Neural cell (in vitro differentiated cells): ENCODE measurements around the gene GNG12. TPM values are rescaled to one million over a fixed set of nuclear protein-coding genes. Genes with fewer than 3 reads are reported as not detected.

ENCODE experiments used
- H2AFZ ChIP-seq: fragments of 200-600, 300-800 bp; sonication (generic), shearing (Covaris generic); 2 replicates; pipeline ENCODE4 v1.6.0; 2014; ENCODE audit warnings: low read depth, mild to moderate bottlenecking, antibody characterized with exemption, low read length, moderate library complexity
- H3F3A ChIP-seq: fragments of 200-600 bp; shearing (Covaris generic); 2 replicates; pipeline ENCODE4 v1.6.1; 2016; ENCODE audit warnings: mild to moderate bottlenecking, moderate library complexity, mixed read lengths, antibody characterized with exemption, low read length; ENCODE audit not compliant: insufficient read depth, poor library complexity, severe bottlenecking
- H3K27ac ChIP-seq: fragments of 200-600, 300-800 bp; sonication (generic), shearing (Covaris generic); 2 replicates; pipeline ENCODE4 v1.5.1; 2014; ENCODE audit warnings: mild to moderate bottlenecking, low read length, moderate library complexity
- H3K27me3 ChIP-seq: fragments of 300-800, 200-600 bp; sonication (generic), shearing (Covaris generic); 2 replicates; pipeline ENCODE4 v1.6.0; 2014; ENCODE audit warnings: mild to moderate bottlenecking, low read depth, low read length, moderate library complexity; ENCODE audit not compliant: insufficient read depth
- H3K36me3 ChIP-seq: fragments of 300-800, 200-600 bp; sonication (generic), shearing (Covaris generic); 2 replicates; pipeline ENCODE4 v1.5.1; 2014; ENCODE audit warnings: mild to moderate bottlenecking, antibody characterized with exemption, low read length, moderate library complexity; ENCODE audit not compliant: insufficient read depth
- H3K4me2 ChIP-seq: fragments of 300-800, 200-600 bp; sonication (generic), shearing (Covaris generic); 2 replicates; pipeline ENCODE4 v1.6.0; 2014; ENCODE audit warnings: mild to moderate bottlenecking, low read length
- H3K4me3 ChIP-seq: fragments of 300-800, 200-600 bp; sonication (generic), shearing (Covaris generic); 2 replicates; pipeline ENCODE4 v1.5.1; 2014; ENCODE audit warnings: mild to moderate bottlenecking, low read length, moderate library complexity
- H3K79me2 ChIP-seq: fragments of 200-600 bp; shearing (Covaris generic); replicated peaks from 2 replicates; pipeline ENCODE4 v1.6.0; 2014; ENCODE audit warnings: mild to moderate bottlenecking, low read length, moderate library complexity; ENCODE audit not compliant: insufficient read depth
- H3K9ac ChIP-seq: fragments of 300-800, 200-600 bp; sonication (generic), shearing (Covaris generic); 2 replicates; pipeline ENCODE4 v1.6.1; 2016; ENCODE audit warnings: mild to moderate bottlenecking, low read length, mixed read lengths
- H3K9me2 ChIP-seq: fragments of 200-600 bp; shearing (Covaris generic); 2 replicates; pipeline ENCODE4 v1.6.1; 2016; ENCODE audit warnings: mild to moderate bottlenecking, low read length, mixed read lengths; ENCODE audit not compliant: insufficient read depth
- H3K9me3 ChIP-seq: fragments of 200-600, 300-800 bp; sonication (generic), shearing (Covaris generic); 2 replicates; pipeline ENCODE4 v1.6.1; 2016; ENCODE audit warnings: mild to moderate bottlenecking, mixed run types, low read length, moderate library complexity, mixed read lengths
- H4K20me1 ChIP-seq: fragments of 200-600 bp; shearing (Covaris generic); 2 replicates; pipeline ENCODE4 v1.6.1; 2016; ENCODE audit warnings: mild to moderate bottlenecking, mixed run types; ENCODE audit not compliant: insufficient read depth
- EP300 ChIP-seq: fragments of 450-650 bp; conservative IDR thresholded peaks from 2 replicates; pipeline ENCODE4 v1.6.1; 2014; ENCODE audit warnings: antibody characterized with exemption, mild to moderate bottlenecking, moderate library complexity; ENCODE audit not compliant: poor library complexity, severe bottlenecking
- EZH2 ChIP-seq: fragments of 200-600, 300-800 bp; shearing (Covaris generic), sonication (generic); IDR thresholded peaks from 2 replicates; pipeline ENCODE4 v1.6.1; 2014; ENCODE audit warnings: antibody characterized with exemption, low read length, borderline replicate concordance, mild to moderate bottlenecking; ENCODE audit not compliant: insufficient read depth, poor library complexity, severe bottlenecking
- MXI1 ChIP-seq: fragments of 450-650 bp; conservative IDR thresholded peaks from 2 replicates; pipeline ENCODE4 v1.6.1; 2014; ENCODE audit warnings: antibody characterized with exemption, mild to moderate bottlenecking; ENCODE audit not compliant: poor library complexity, severe bottlenecking
- POLR2AphosphoS5 ChIP-seq: IDR thresholded peaks from 2 replicates; pipeline ENCODE4 v1.6.1; 2012
- RAD21 ChIP-seq: fragments of 450-650 bp; conservative IDR thresholded peaks from 2 replicates; pipeline ENCODE4 v1.6.1; 2014; ENCODE audit warnings: antibody characterized with exemption, mild to moderate bottlenecking, moderate library complexity
- SMC3 ChIP-seq: fragments of 450-650 bp; conservative IDR thresholded peaks from 2 replicates; pipeline ENCODE4 v1.6.1; 2014; ENCODE audit warnings: antibody characterized with exemption, mild to moderate bottlenecking, moderate library complexity; ENCODE audit not compliant: poor library complexity
- TAF1 ChIP-seq: IDR thresholded peaks from 2 replicates; pipeline ENCODE4 v1.6.1; 2012; ENCODE audit warnings: low read depth
- polyA plus RNA-seq: library from polyadenylated mRNA; depleted of rRNA; stranded (reverse); fragments of >200 nt; gene quantifications from 2 replicates; pipeline ENCODE4 v1.2.3, GENCODE V29; 2014
- TF ChIP-seq, protein P1 (sequence below): IDR thresholded peaks from 2 replicates; pipeline ENCODE4 v1.6.1; 2012; ENCODE audit warnings: borderline replicate concordance
- TF ChIP-seq, protein P2 (sequence below): fragments of 450-650 bp; IDR thresholded peaks from 2 replicates; pipeline ENCODE4 v1.5.1; 2014; ENCODE audit warnings: antibody characterized with exemption, mild to moderate bottlenecking, moderate library complexity; ENCODE audit not compliant: poor library complexity, severe bottlenecking

GNG12 gene
- polyA plus RNA-seq, 1 donor from 2014 or later = 0.35 TPM

DNA sequence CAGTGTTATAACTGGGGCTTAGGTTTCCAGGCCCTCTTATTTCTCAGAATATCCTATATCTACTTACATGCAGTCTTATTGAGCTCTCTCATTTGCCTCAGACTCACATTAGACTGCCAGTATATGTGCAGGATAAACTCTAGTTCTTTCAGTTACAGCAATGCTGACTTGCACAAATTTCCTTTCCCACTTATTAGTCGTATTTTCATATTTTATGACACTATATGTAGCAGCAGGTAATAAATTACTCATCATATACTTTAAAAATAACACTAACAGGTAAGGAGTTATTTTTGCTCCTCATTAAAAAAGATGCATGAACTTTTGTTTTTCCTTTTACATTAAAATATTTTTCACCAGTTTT, 82.6 kb downstream of the GNG12 start:
- H3K9me3 ChIP-seq = no peaks in the 10 kb centered on the region
- H3K27me3 ChIP-seq = no peaks in the 10 kb centered on the region
- H3K4me2 ChIP-seq = no peak overlapping the region
- no peaks in the 10 kb centered on the region for H3F3A ChIP-seq
- H3K4me3 ChIP-seq = no peak overlapping the region
- no peak overlapping the region for H3K9ac ChIP-seq
- H3K36me3 ChIP-seq = no peaks in the 10 kb centered on the region
- no peak overlapping the region for H2AFZ ChIP-seq
- TF ChIP-seq, protein P1, sequence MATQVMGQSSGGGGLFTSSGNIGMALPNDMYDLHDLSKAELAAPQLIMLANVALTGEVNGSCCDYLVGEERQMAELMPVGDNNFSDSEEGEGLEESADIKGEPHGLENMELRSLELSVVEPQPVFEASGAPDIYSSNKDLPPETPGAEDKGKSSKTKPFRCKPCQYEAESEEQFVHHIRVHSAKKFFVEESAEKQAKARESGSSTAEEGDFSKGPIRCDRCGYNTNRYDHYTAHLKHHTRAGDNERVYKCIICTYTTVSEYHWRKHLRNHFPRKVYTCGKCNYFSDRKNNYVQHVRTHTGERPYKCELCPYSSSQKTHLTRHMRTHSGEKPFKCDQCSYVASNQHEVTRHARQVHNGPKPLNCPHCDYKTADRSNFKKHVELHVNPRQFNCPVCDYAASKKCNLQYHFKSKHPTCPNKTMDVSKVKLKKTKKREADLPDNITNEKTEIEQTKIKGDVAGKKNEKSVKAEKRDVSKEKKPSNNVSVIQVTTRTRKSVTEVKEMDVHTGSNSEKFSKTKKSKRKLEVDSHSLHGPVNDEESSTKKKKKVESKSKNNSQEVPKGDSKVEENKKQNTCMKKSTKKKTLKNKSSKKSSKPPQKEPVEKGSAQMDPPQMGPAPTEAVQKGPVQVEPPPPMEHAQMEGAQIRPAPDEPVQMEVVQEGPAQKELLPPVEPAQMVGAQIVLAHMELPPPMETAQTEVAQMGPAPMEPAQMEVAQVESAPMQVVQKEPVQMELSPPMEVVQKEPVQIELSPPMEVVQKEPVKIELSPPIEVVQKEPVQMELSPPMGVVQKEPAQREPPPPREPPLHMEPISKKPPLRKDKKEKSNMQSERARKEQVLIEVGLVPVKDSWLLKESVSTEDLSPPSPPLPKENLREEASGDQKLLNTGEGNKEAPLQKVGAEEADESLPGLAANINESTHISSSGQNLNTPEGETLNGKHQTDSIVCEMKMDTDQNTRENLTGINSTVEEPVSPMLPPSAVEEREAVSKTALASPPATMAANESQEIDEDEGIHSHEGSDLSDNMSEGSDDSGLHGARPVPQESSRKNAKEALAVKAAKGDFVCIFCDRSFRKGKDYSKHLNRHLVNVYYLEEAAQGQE = no peak
- TF ChIP-seq EP300 = no peak
- TF ChIP-seq TAF1 = no peak
- no peak for TF ChIP-seq SMC3
- TF ChIP-seq RAD21 = no peak
- TF ChIP-seq, protein P2, sequence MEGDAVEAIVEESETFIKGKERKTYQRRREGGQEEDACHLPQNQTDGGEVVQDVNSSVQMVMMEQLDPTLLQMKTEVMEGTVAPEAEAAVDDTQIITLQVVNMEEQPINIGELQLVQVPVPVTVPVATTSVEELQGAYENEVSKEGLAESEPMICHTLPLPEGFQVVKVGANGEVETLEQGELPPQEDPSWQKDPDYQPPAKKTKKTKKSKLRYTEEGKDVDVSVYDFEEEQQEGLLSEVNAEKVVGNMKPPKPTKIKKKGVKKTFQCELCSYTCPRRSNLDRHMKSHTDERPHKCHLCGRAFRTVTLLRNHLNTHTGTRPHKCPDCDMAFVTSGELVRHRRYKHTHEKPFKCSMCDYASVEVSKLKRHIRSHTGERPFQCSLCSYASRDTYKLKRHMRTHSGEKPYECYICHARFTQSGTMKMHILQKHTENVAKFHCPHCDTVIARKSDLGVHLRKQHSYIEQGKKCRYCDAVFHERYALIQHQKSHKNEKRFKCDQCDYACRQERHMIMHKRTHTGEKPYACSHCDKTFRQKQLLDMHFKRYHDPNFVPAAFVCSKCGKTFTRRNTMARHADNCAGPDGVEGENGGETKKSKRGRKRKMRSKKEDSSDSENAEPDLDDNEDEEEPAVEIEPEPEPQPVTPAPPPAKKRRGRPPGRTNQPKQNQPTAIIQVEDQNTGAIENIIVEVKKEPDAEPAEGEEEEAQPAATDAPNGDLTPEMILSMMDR = no peak
- no peak for TF ChIP-seq MXI1
- no peak for TF ChIP-seq EZH2
- TF ChIP-seq POLR2AphosphoS5 = no peak
- H4K20me1 ChIP-seq = no peaks in the 10 kb centered on the region
- H3K79me2 ChIP-seq = no peaks in the 10 kb centered on the region
- no peaks in the 10 kb centered on the region for H3K9me2 ChIP-seq
- H3K27ac ChIP-seq = no peak overlapping the region

DNA sequence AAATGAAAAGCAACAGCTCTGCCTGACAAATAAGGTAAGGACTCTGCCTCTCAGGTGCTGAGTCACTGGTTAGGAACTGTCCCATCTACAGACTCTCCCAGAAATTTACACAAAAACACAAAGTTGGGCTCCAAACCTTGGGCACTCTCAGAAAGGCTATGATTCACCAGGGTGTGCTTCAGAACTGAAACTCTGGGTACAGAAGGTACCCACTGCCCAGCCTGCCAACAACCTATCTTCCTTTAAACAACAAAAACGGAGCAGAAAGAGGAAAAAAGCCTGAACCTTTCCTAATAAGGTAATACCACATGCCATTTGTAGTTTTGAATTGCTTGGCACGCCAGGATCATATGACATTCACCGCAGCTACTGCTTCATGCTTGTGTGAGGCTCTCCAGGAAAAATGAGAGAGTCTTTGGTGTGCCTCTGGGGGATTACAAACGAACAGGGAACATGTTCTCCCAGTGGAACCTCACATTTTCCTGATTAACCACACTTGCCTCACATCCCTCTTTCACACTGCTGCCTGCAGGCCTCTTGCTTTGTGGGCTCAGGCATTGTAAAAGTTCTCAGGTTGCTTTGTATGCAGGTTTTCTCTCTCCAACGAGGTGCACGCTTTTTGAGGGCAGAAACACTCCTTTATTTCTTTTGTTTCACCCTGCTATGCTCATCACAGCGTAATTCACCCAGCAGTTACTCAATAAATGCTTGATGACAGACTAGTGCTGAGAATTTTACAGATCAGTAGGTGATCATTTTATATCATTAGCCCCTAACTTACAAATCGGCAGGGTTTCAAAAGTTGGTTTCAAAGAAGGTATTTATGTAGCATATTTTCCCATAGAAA, 83.2 kb downstream of the GNG12 start:
- H3K9me3 ChIP-seq = no peaks in the 10 kb centered on the region

More for the DNA sequence above, 83.2 kb downstream of the GNG12 start:
- Histone ChIP-seq H3K27ac (no peak overlapping the region), H3K27me3 (no peaks in the 10 kb centered on the region), H3K36me3 (no peaks in the 10 kb centered on the region), H3K79me2 (no peaks in the 10 kb centered on the region), H3K9me2 (no peaks in the 10 kb centered on the region), H4K20me1 (no peaks in the 10 kb centered on the region), H3K9ac (peak overlapping the region; percentile 14), H3K4me3 (no peak overlapping the region), H2AFZ (no peak overlapping the region), H3K4me2 (no peak overlapping the region), H3F3A (no peaks in the 10 kb centered on the region)
- TF ChIP-seq SMC3 (no peak), MXI1 (no peak), TAF1 (no peak), EP300 (no peak)
- TF ChIP-seq, protein P2 = no peak
